Lung (tissue), 12 donors: Measurements from ENCODE around the gene INAFM1. TPM values are rescaled to one million over a fixed set of nuclear protein-coding genes. Genes with fewer than 3 reads are reported as not detected.

ENCODE experiments used
- ATAC-seq: fragments of 200-7000 bp; cut with Tn5 transposase; one replicate; pipeline ENCODE4 v1.9.1; 2020; ENCODE audit warnings: moderate number of reproducible peaks; ENCODE audit not compliant: insufficient read depth, low FRiP score
- DNase-seq, 3 donors: peaks; one replicate each; pipeline ENCODE4 v3.0.0-alpha.2; 2013 to 2017
- H3K27ac ChIP-seq, 2 donors: one replicate each; pipeline ENCODE4 v1.5.1; 2013; ENCODE audit warnings: mild to moderate bottlenecking in 2 of 2, moderate library complexity in 2 of 2, control low read depth in 1 of 2, inconsistent platforms in 1 of 2, low read depth in 1 of 2, low read length in 1 of 2
- H3K27me3 ChIP-seq, 3 donors: one replicate each; pipeline ENCODE4 v1.5.1; 2013; ENCODE audit warnings: low read length in 2 of 3; ENCODE audit not compliant: control insufficient read depth in 3 of 3, insufficient read depth in 3 of 3
- H3K36me3 ChIP-seq, 4 donors: one replicate each; pipeline ENCODE4 v1.5.1; 2013; ENCODE audit warnings: low read length in 4 of 4, mild to moderate bottlenecking in 1 of 4, moderate library complexity in 1 of 4; ENCODE audit not compliant: control insufficient read depth in 4 of 4, insufficient read depth in 4 of 4
- H3K4me1 ChIP-seq, 5 donors: one replicate each; pipeline ENCODE4 v1.5.1; 2013; ENCODE audit warnings: low read length in 5 of 5, mild to moderate bottlenecking in 2 of 5, moderate library complexity in 1 of 5; ENCODE audit not compliant: control insufficient read depth in 5 of 5, insufficient read depth in 5 of 5
- H3K4me3 ChIP-seq: one replicate; pipeline ENCODE4 v1.5.1; 2013; ENCODE audit warnings: mild to moderate bottlenecking, control low read depth, moderate library complexity
- H3K9ac ChIP-seq, 2 donors: one replicate each; pipeline ENCODE4 v1.5.1; 2013; ENCODE audit warnings: low read length in 2 of 2, control low read depth in 1 of 2; ENCODE audit not compliant: insufficient read depth in 1 of 2
- H3K9me3 ChIP-seq, 4 donors: one replicate each; pipeline ENCODE4 v1.5.1; 2013; ENCODE audit warnings: low read length in 3 of 4, mild to moderate bottlenecking in 1 of 4, moderate library complexity in 1 of 4; ENCODE audit not compliant: control insufficient read depth in 4 of 4, insufficient read depth in 3 of 4
- CTCF ChIP-seq: IDR thresholded peaks from 2 replicates; pipeline ENCODE4 v1.5.1; 2012; ENCODE audit warnings: mild to moderate bottlenecking; ENCODE audit errors: control extremely low read depth, extremely low read depth
- WGBS, 2 donors: extraction: QIAGEN DNeasy Blood & Tissue Kit; methylation state at CpG; one replicate each; pipeline ENCODE4 v1.1.7; 2013; 5-methylcytosine and 5-hydroxymethylcytosine counted together
- polyA plus RNA-seq, 2 donors: library from polyadenylated mRNA; stranded (reverse); fragments of 200-250 nt; gene quantifications; one replicate each; pipeline ENCODE4 v1.2.1, GENCODE V29; 2013
- total RNA-seq, 2 donors: library from RNA; depleted of rRNA in 1 of 2; stranded (reverse); fragments of >200 nt in 1 of 2; gene quantifications; one replicate each; pipeline ENCODE4 v1.2.1, GENCODE V29; 2014 to 2021
- donor health status: control.
- donor health status: control.
- donor health status: Bipolar disorder and iron deficiency.
- donor health status: healthy.
- donor health status: DM: yes; HTN: yes; CAD: no.

The INAFM1 gene
- total and polyA plus RNA-seq, 4 donors, result 2.4 to 33.5 (median 12.1) TPM

GRCh38 chr19:47269596-47269995, 5.1 kb upstream of the INAFM1 start:
- Histone ChIP-seq H3K27ac (no peak overlapping the region), H3K4me1 (peaks cover 0 to 10% (median 7%) of the 10 kb centered on the region in 5 donors), H3K27me3 (no peaks in the 10 kb centered on the region), H3K36me3 (peaks cover 13 to 44% (median 22%) of the 10 kb centered on the region in 4 donors), H3K9me3 (no peaks in the 10 kb centered on the region), H3K9ac (no peak overlapping the region), H3K4me3 (no peak overlapping the region)
- 93 to 98% methylated on average over 7 of the region's 7 CpGs for WGBS, 2 donors
- ATAC-seq (no peak), DNase-seq (no peak)
- no peak for TF ChIP-seq CTCF

DNA sequence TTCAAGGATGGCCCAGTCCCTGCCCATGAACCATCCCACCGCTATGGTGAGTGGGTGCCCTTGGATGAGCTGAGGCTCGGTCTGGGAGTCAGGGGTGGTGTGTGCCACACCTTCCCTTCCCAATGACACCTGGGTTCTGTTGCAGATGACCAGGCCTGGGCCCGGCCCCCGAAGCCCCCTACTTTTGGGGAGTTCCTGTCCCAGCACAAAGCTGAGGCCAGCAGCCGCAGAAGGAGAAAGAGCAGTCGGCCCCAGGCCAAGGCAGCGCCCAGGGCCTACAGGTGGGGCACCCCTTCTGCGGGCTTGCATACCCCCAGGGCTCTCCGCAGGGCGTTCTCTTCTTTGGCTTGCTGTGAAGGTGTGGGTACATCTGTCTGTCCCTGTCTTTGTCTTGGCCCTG, 4.3 kb upstream of the INAFM1 start:
- DNase-seq (no peak), ATAC-seq (no peak)
- no peaks in the 10 kb centered on the region for H3K9me3 ChIP-seq
- no peak overlapping the region for H3K9ac ChIP-seq
- 95 to 100% methylated on average over 10 of the region's 10 CpGs for WGBS, 2 donors
- H3K4me3 ChIP-seq, result no peak overlapping the region
- no peaks in the 10 kb centered on the region for H3K27me3 ChIP-seq
- no peak overlapping the region for H3K27ac ChIP-seq
- peaks cover 8 to 37% (median 20%) of the 10 kb centered on the region in 4 donors for H3K36me3 ChIP-seq
- H3K4me1 ChIP-seq, result peaks cover 0 to 12% (median 12%) of the 10 kb centered on the region in 5 donors
- TF ChIP-seq CTCF, result no peak

GRCh38 chr19:47271949-47272348, 2.7 kb upstream of the INAFM1 start:
- no peak overlapping the region for H3K4me3 ChIP-seq
- WGBS, 2 donors, result 69 to 79% methylated on average over 6 of the region's 6 CpGs
- no peaks in the 10 kb centered on the region for H3K27me3 ChIP-seq
- H3K27ac ChIP-seq, result no peak overlapping the region
- H3K9me3 ChIP-seq, result no peaks in the 10 kb centered on the region
- H3K4me1 ChIP-seq, result peaks cover 0 to 21% (median 15%) of the 10 kb centered on the region in 5 donors
- TF ChIP-seq CTCF, result no peak
- DNase-seq (no peak), ATAC-seq (no peak)
- H3K36me3 ChIP-seq, result peaks cover 0 to 30% (median 14%) of the 10 kb centered on the region in 4 donors
- no peak overlapping the region for H3K9ac ChIP-seq
